ENCODE data around the gene PIP4P1.
"Not testable (repeated sequence)": the region's sequence is repeated elsewhere in the genome, so short reads cannot be mapped to it uniquely, and the experiment has no call there.

The PIP4P1 gene

DNA sequence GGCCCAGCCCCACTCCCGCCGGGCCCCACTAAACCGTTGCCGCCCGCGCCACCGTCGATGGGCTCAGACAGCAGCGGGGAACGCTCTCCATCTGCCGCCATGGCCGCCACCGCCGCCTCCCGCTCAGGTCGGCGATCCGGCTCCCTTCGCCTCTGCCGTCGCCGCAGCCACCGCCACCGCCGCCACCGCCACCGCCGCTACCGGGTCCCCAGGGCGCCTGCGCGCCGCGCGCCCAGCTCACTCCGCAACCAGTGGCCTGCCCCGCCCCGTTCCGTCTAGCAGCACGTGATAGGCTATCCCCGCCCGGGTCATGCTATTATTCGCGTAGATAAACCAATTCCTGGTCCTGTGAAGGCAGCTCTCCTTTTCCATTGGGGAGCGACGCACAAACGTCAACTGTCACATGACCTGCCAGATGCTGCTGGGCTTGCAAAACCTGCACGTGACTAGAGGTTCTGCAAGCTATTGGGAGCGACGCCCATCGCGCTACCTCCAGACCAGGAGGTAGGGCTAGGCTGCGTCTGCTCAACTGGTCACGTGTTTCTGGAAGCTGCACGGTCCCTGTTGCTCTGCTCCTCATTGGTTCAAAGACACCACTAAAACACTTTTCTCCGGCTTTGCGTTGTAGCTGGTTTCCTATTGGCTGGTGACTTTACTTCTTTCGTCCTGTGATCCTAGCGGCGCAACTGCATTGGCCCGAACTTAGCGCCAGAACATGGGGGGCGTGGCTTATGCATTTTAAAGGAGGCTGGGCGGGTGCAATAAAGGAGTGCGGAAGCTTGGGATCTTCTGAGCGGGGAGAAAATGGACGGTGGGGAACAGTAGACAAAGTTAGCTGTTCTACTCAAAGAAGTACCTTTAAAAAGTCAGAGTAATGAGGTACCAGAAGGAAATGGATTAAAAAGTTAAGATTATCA lies at the start of gene PIP4P1:
Gene PIP4P1, minus strand, starts transcription at position 210 of the 917 bp plus-strand sequence. Its CDS starts 109 bp downstream, at position 101.
- DNase-seq (ENCODE audit: low spot score): peak; percentile 99

- DNase-seq (ENCODE audit: low spot score): no peak
Measured at GRCh38 chr14:20508367-20508766, 47.1 kb upstream of the PIP4P1 start.

GRCh38 chr14:20507537-20507936 lies 46.3 kb upstream of the PIP4P1 start:
- not testable (repeated sequence) for DNase-seq (ENCODE audit: low spot score)

DNA sequence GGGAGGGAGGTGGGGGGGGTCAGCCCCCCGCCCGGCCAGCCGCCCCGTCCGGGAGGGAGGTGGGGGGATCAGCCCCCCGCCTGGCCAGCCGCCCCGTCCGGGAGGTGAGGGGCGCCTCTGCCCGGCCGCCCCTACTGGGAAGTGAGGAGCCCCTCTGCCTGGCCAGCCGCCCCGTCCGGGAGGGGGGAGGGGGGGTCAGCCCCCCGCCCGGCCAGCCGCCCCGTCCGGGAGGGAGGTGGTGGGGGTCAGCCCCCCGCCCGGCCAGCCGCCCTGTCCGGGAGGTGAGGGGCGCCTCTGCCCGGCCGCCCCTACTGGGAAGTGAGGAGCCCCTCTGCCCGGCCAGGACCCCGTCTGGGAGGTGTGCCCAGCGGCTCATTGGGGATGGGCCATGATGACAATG lies 45.5 kb upstream of the PIP4P1 start:
- not testable (repeated sequence) for DNase-seq (ENCODE audit: low spot score)

- not testable (repeated sequence) for DNase-seq (ENCODE audit: low spot score)
Measured at GRCh38 chr14:20506276-20506675, 45.0 kb upstream of the PIP4P1 start.

GRCh38 chr14:20503898-20504297 lies 42.7 kb upstream of the PIP4P1 start:
- no peak for DNase-seq (ENCODE audit: low spot score)

GRCh38 chr14:20501346-20501745 lies 40.1 kb upstream of the PIP4P1 start:
- DNase-seq (ENCODE audit: low spot score): no peak

DNA sequence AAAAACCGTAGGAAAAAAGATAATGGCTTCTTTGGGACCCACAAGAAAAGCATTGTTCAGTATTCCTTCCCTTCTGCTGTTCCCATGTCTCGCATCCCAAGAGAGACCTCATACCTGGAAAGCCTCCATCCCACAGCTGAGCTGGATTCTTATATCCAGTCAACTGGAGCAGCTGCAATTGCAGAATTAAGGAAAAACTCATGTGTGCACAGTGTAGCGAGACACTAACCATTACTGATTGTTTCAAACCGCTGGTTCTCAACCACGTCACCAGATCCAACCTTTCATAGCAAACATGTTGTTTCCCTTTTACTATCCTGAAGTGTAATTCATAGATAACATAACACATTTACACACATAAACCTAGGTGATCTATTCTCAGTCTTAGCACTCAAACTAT lies 38.6 kb upstream of the PIP4P1 start:
- no peak for DNase-seq (ENCODE audit: low spot score)

GRCh38 chr14:20499108-20499507 lies 37.9 kb upstream of the PIP4P1 start:
- no peak for DNase-seq (ENCODE audit: low spot score)

GRCh38 chr14:20498622-20499021 lies 37.4 kb upstream of the PIP4P1 start:
- no peak for DNase-seq (ENCODE audit: low spot score)

DNA sequence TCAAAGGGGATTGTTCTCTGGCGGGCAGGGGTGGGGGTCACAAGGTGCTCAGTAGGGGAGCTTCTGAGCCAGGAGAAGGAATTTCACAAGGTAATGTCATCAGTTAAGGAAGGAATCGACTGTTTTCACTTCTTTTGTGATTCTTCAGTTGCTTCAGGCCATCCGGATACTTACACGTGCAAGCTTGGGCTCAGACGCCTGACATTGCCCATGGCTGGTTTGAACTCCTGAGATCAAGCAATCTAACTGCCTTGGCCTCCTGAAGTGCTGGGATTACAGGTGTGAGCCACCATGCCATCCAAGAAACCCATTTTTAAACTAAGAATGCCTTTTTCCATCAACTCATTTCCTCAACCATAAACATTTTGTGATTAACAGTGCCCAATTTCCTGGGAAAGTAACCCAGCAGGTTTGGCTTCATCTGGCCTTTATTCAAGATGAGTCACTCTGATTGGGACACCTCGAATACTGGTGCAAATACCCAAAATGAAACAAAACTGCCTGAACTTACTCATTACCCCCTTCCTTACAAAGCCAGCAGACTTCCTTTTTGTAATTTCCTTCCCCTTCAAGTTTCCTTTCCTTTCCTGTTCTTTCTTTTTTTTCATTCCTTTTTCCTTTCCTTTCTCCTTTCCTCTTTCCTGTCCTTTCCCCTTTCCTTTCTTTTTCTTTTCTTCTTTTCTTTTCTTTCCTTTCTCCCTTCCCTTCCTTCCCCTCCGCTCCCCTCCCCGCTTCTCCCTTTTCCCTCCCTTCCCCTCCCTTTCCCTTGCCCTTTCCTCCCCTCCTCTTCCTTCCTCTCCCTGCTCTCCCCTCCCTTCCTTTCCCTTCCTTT lies 33.9 kb upstream of the PIP4P1 start:
- no peak for DNase-seq (ENCODE audit: low spot score)

DNA sequence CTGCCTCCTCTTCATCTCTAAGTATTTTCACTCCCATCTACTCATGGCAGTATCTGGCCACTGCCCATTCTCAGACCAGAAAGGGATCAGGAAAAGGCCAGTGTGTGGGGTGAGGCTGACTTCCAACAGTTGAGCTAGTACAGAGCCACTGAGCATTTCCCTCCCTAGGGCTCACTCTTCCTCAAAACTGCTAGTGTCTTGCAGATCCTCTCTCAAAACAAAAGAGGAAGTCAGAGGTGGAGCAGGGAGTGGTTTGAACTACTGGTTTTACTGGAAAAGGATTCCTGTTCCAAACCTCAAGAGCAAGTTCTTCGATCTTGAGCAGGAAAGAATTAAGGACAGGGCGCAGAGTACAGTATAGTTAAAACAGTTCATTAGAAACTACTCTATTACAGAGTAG lies 32.4 kb upstream of the PIP4P1 start:
- no peak for DNase-seq (ENCODE audit: low spot score)

DNA sequence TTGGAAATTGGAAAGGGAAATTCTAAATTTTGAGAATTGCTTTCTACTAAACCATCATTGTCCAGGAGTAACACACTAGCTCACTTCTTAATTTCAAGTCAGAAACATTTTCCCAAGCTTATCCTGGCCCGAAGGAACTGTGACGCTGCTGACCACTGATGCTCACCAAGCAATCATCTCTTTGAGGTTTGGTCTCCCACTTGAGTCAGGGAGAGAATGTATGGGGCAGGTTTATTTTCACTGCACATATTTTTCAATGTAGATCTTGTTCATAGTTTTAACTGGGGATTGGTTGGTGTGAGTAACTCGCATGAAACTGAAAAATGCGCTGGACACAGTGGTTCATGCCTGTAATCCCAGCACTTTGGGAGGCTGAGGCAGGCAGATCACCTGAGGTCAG lies 31.3 kb upstream of the PIP4P1 start:
- no peak for DNase-seq (ENCODE audit: low spot score)

DNA sequence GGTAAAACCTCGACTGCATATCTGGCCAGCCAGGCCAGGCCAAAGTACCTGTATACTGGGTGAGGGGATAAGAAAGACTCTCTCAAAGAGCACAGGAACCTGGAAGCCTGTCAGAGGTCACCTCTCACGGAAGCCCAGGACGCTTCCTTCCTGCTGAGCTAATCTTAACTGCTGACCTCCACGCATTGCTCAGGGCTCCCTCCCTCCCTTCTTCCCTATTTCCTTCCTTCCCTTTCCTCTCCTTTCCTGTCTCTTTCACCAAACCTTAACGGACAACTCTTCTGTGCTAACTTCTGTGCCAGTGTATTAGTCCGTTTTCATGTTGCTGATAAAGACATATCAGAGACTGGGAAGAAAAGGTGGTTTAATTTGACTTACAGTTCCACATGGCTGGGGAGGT lies 29.3 kb upstream of the PIP4P1 start:
- no peak for DNase-seq (ENCODE audit: low spot score)

- peak; percentile 51 for DNase-seq (ENCODE audit: low spot score)
Measured at GRCh38 chr14:20489093-20489994, 28.1 kb upstream of the PIP4P1 start.

DNA sequence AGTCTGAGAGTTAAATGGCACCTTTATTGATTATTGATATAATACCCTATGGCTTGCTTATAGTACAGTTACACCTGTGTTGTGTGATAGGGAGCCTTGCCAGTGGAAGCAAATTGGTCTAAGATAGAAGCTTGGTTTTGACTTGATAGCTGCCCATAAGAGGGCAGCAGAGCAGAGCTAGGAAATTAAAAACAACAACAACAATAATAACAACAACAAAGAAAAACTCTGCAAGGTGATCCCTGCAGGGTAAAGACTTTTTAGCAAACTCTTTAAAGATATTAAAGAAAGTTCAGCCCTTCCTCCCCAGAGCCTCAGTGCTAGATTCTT lies 26.1 kb upstream of the PIP4P1 start:
- no peak for DNase-seq (ENCODE audit: low spot score)

DNA sequence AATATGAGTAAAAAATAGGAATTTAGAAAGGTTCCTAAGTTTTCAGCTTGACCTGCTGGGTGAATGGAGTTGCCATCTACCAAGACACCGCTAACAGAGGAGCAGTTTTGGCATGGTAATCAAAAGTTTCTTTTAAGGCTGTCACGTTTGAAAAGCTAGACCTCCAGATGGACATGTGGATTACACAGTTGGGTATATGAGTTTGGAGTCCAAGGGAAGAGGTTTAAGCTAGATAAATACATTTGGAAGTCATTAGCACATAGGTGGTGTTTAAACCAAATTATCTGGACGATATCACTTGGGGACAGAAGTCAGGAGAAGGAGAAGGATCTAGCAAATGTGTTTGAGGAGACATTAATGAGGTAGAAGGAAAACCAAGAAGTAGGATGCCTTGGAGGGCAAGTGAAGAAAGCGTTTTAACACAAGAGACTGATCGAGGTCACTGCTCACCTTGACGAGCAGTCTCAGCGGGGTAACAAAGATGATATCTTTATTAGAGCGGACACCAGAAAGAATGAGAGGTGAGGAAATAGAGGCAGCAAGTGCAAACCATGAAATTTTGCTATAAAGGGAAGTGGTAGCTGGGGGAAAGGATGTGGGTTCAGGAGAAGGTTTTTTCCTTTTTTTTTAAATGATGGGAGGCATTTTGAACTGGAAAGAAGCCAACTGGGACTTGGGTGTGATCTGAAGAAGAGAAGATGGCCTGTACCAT lies 25.6 kb upstream of the PIP4P1 start:
- DNase-seq (ENCODE audit: low spot score): peak; percentile 6

DNA sequence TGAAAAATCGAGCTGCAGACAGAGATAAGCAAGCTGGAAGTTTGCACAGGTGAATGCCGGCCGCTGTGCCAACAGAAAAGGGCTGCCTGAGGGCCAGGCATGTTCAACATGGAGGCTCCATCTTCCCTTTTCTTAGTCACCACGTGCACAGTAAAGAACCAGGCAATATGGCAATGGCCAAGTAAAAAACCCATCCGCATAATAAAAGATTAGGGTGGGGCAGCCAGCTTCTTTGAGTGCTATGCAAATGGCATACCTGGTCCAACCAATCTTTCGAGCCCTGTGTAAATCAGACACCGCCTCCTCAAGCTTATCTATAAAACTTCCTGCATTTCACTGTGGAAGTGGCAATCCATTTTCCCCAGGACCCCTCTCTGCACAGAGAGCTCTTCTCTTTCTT lies 24.7 kb upstream of the PIP4P1 start:
- no peak for DNase-seq (ENCODE audit: low spot score)

- DNase-seq (ENCODE audit: low spot score): no peak
Measured at GRCh38 chr14:20482382-20482781, 21.1 kb upstream of the PIP4P1 start.

DNA sequence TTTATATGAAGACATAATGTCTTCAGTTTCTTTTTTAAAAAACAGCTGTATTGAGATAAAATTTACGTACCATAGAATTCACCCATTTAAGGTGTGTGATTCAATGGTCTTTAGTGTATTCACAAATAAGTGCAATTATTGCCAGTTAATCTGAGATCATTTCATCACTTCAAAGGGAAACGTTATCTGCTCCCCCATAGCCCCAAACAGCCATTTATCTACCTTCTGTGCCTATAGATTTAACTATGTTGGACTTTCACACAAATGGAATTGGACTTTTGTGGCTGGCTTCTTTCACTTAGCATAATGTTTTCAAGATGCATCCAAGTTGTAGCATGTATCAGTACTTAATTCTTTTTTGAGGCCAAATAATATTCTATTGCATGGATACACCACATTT lies 17.7 kb upstream of the PIP4P1 start:
- DNase-seq (ENCODE audit: low spot score): no peak

GRCh38 chr14:20477211-20477876 lies 16.1 kb upstream of the PIP4P1 start:
- DNase-seq (ENCODE audit: low spot score): peak; percentile 57
